G401 (cell line): ENCODE results near the gene FAM110D. TPM values are rescaled to one million over a fixed set of nuclear protein-coding genes. Genes with fewer than 3 reads are reported as not detected.

Experiments
- DNase-seq: peaks from one replicate; pipeline ENCODE4 v3.0.0-alpha.2; 2015; ENCODE audit warnings: low spot score
- in situ Hi-C: cut with HindIII; loops from 2 replicates; pipeline ENCODE4 v1.10.0; 2016; ENCODE audit warnings: low sequenced_read_pairs, mixed read lengths
- total RNA-seq: library from RNA; depleted of rRNA; stranded (reverse); fragments of >200 nt; shearing (Covaris generic); gene quantifications from 2 replicates; pipeline ENCODE4 v1.2.3, GENCODE V29; 2014

The FAM110D gene
- total RNA-seq, 1 experiment from 2014 or later, result 3.5 TPM

GRCh38 chr1:26127235-26128163, 31.4 kb upstream of the FAM110D start:
- in situ Hi-C loops, result no loop called here

GRCh38 chr1:26129778-26130177, 29.1 kb upstream of the FAM110D start:
- in situ Hi-C loops, result no loop called here
- no peak for DNase-seq

More at GRCh38 chr1:26127235-26128163, 31.4 kb upstream of the FAM110D start:
- DNase-seq, result no peak

GRCh38 chr1:26130695-26131094, 28.2 kb upstream of the FAM110D start:
- in situ Hi-C loops, result no loop called here
- DNase-seq, result no peak

- in situ Hi-C loops, result no loop called here
- DNase-seq, result no peak
These were observed 26.6 kb upstream of the FAM110D start for GRCh38 chr1:26132128-26132833.

- in situ Hi-C loops, result no loop called here
- no peak for DNase-seq
These were observed 26.1 kb upstream of the FAM110D start for GRCh38 chr1:26132834-26133167.

GRCh38 chr1:26134466-26134865, 24.4 kb upstream of the FAM110D start:
- DNase-seq, result no peak
- in situ Hi-C loops, result no loop called here

- in situ Hi-C loops, result no loop called here
- no peak for DNase-seq
These were observed 19.8 kb upstream of the FAM110D start for GRCh38 chr1:26138974-26139558.

- in situ Hi-C loops, result no loop called here
These were observed 16.7 kb upstream of the FAM110D start for GRCh38 chr1:26142159-26142558.

GRCh38 chr1:26145041-26145959, 13.6 kb upstream of the FAM110D start:
- in situ Hi-C loops, result no loop called here
- peak; percentile 89 for DNase-seq

More at GRCh38 chr1:26142159-26142558, 16.7 kb upstream of the FAM110D start:
- no peak for DNase-seq

GRCh38 chr1:26145960-26146294, 13.0 kb upstream of the FAM110D start:
- in situ Hi-C loops, result no loop called here
- no peak for DNase-seq

- in situ Hi-C loops, result no loop called here
- no peak for DNase-seq
These were observed 10.0 kb upstream of the FAM110D start for GRCh38 chr1:26148887-26149286.

GRCh38 chr1:26153966-26154532, 4.8 kb upstream of the FAM110D start:
- in situ Hi-C loops, result no loop called here
- no peak for DNase-seq

GRCh38 chr1:26154750-26155149, 4.1 kb upstream of the FAM110D start:
- no peak for DNase-seq
- in situ Hi-C loops, result no loop called here

- in situ Hi-C loops, result no loop called here
- DNase-seq, result no peak
These were observed 3.3 kb upstream of the FAM110D start for GRCh38 chr1:26155370-26156284.

- no peak for DNase-seq
These were observed 2.4 kb upstream of the FAM110D start for GRCh38 chr1:26156285-26157038.

GRCh38 chr1:26158271-26158907, 490 bp upstream of the FAM110D start:
- DNase-seq, result no peak
- in situ Hi-C loops, result no loop called here

More at GRCh38 chr1:26156285-26157038, 2.4 kb upstream of the FAM110D start:
- in situ Hi-C loops, result no loop called here

GRCh38 chr1:26159743-26160039, 812 bp downstream of the FAM110D start:
- in situ Hi-C loops, result no loop called here
- no peak for DNase-seq
